Suppressor macrophage treated with lipopolysaccharide for 4 hours (primary cell): ENCODE measurements around the gene CDC27.
A peak's percentile ranks its signal among the peaks of the same experiment; 100 is the strongest.
"Not testable (repeated sequence)": the region's sequence is repeated elsewhere in the genome, so short reads cannot be mapped to it uniquely, and the experiment has no call there.

Experiments used
- DNase-seq: peaks from one replicate; pipeline ENCODE4 v3.0.0-alpha.2; 2020

CDC27 gene

DNA sequence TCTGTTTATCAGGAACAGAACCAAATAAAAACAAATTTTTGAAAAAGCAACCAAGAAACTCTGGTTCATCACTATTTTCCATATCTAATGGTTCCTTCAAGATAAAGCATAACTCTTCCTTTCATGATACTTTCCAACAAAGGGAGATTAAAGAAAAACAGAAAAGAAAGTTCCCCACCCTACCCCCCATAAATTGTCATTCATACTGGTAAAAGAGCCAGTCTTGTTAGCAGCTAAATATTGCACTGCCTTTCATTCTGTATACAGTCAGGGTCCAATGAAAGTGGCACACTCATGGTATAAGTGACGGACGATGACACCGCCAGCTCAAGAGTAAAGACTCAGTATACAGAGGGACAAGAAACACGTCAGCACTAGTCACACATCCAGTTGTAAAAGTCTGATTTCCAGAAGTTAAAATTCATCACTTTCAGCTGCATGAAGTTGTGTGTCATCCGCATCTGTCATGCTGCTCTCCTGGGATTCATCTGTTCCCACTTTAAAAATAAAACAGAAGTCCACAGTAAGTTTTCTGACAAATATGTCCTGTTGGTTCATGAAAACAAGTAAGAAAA lies 68.5 kb downstream of the CDC27 start:
- DNase-seq, result no peak

DNA sequence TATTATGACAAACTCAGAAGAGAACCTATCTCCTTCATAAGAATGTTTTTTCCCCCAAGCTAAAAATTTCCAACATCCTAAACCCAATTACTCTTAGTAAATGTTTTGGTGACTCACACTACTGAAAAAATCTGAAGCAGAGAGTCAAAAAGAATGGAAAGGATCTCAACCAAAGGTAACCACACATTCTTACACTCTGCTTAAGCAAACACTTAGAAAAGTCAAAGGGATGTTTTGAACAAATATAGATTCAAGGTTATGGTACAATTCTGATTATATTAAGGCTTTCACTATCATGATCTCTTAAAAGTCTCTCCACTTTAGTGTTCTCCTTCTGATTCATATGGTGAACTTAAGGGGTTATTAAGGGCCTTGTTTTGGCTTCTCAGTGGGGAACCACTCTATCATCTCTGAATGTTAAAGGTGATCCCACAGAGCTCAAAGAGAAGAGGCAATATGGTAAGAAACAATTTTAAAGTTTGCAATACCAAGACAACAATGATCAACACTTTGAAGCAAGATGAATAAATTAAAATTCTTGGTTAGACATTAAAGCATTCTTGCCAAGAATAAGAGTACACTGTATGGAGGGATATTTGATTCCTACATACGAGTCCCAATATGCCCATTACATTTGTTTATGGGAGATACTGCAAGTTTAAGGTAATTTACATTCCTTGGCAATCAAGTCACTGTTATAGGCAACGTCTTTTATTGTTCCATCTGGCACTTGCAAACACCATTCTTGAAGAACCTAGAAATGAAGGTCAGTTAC lies 69.2 kb downstream of the CDC27 start:
- DNase-seq, result no peak

DNA sequence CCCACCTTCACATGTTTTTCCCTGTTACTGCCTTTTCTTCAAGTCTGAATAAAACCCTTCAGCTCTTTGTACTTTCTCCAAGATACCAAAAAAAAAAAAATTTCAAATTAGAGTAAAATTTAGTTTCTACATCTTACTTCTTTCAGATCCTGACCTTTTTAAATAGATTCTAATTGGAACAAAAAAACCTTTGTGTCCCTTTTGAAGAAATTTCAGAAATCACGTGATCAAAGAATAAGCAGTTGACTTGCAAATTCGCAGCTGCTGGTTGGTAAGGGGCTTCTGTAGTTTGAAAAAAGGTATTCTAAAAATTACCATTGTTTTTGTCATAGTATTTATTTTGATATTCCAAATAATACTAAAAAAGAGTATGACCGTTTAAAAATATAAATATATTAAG lies 71.7 kb downstream of the CDC27 start:
- DNase-seq, result no peak

DNA sequence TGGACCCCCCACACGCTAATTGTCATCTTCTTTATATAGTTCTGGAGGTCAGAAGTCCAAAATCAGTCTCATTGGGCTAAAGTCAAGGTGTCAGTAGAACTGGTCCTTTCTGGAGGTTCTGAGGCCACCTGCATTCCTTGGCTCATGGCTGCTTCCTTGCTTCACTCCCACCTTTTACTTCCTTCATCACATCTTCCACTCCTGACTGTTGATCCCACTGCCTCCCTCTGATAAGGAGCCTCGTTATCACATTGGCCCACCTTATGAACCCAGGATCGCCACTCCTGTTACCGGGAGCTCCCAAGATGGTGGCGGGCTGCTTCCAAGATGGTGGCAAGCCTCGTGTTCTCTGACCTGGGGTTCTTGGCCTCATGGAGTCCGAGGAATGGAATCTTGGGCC lies 83.0 kb downstream of the CDC27 start:
- DNase-seq, result no peak

DNA sequence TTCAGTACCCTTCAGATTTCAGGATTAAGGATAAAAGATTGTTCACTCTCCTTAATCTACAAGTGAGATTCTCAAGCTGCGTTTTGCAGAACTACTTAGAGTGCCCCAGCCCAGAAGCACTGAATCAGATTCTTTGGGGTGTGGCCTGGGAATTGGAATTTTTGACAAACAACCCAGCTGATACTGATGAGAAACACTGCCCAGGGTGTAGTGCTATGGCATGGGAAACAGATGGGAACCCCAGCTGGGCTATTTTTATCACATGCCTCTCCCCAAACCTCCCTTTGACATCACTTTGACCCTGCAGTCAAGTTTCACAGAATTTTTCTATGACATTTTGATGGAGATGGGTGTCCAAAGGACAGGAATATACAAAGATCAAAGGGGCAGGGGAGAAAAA lies 83.8 kb downstream of the CDC27 start:
- peak; percentile 14 for DNase-seq

DNA sequence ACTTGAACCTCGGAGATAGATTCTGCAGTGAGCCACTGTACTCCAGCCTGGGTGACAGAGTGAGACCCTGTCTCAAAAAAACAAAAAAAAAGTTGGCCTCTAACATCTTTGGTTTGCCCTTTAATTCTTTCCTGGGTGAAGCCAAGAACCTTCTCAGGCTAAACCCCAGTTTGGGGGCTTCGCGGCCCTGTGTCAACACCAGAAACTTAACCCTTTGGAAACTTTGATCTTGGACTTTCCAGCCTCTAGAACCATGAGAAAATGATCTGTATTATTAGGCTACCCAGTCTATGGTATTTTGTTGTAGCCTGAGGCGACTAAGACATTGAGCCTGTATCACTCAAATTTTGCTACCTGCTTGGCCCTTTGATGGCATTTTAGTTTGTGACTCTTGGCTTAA lies 86.2 kb downstream of the CDC27 start:
- no peak for DNase-seq

DNA sequence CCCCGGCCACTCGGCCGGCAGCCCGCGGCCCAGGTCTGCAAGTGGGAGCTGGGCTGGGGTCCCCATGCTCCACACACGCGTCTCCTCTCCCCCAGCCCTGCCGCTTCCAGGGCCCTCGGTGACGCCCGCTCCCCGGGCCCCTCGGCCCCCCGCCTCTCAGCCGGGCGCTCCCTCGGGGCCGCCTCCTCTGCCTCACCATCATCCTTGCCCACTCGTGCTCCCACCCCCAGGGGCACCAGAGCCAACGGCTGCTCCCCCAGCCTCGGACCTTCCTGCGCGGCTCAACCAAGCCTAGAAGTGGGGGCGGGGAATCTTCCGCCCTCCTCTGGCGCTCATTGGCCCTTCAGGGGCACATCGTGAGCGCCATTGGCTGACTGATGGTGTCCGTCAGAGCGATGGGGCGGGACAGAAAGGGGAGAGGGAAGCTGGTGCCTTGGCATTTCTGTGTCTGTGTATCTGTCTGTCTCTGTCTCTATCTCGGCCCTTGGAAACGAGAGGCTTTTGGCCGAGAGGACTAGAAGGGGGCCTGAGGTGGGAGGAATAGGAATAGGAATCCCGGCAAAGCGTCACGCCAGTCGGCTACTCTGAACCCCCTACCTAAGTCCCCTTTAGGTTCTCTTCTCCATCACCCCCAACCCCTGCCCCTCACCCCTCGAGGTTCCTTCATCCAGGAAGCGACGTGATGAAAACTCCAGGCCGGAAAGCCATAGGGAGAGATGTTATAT lies 88.9 kb downstream of the CDC27 start:
- peak; percentile 92 for DNase-seq

DNA sequence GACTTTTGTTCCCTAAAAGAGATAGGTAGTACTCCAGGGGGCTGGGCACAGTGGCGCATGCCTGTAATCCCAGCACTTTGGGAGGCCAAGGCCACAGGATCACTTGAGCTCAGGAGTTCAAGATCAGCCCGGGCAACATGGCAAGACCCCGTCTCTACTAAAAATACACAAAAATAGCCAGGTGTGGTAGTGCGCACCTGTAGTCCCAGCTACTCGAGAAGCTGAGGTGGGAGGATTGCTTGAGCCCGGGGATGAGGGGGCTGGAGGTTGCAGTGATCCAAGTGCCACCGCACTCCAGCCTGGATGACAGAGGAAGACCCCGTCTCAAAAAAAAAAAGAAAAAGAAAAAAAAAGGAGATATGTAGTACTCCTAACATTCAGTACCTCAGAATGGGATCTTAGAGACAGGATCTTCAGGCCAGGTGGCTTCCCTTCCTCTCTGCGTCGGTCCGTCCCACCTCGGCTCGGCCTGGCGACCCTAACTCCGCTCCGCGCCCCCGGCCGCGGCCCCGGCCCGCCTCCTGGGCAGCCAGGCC lies 89.6 kb downstream of the CDC27 start:
- DNase-seq, result no peak

DNA sequence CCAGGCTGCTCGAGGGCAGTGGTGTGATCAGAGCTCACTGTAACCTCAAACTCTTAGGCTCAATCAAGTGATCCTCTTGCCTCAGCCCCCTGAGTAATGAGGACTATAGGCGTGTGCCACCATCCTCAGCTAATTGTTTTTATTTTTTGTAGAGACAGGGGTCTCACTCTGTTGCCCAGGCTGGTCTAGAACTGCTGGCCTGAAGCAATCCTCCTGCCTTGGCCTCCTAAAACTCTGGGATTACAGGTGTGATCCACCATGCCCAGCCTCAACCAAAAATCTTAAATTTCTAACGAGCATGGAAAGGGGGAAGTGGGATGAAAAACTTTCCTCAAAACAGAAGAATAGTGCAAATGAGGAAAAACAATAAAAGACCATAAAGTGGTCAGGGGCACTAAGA lies 92.8 kb downstream of the CDC27 start:
- no peak for DNase-seq

DNA sequence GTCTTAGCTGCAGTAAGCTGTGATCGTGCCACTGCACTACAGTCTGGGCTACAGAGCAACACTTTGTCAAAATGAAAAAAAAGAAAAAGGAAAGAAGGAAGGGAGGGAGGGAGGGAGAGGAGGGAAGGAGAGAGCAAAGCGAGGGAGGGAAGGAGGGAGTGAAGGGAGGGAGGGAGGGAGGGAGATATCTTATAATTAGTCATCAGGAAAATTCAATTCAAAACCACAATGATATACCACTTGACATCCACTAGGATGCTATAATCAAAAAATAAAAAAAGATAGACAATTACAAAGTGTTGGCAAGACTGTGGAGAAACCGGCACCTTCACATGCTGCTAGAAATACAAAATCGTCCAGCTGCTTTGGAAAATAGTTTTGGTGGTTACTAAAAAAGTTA lies 93.8 kb downstream of the CDC27 start:
- DNase-seq, result no peak

DNA sequence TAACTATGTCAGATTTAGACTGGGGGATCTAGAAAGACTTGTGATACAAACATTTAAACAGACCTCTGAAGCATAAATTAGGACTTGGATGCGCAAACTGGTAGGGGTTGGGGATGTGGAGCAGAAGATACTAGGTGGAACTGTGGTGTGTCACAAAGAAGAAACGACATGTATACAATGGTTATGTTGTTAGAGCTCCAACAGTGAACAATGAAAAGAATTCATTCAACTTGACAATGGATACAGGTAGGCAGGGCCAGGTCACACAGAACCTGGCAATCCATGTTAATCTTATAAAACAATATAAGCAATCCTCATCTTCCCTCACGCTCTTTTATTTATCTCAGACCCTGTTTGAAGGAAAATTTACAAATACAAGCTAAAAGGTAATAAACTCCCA lies 102.0 kb downstream of the CDC27 start:
- no peak for DNase-seq

DNA sequence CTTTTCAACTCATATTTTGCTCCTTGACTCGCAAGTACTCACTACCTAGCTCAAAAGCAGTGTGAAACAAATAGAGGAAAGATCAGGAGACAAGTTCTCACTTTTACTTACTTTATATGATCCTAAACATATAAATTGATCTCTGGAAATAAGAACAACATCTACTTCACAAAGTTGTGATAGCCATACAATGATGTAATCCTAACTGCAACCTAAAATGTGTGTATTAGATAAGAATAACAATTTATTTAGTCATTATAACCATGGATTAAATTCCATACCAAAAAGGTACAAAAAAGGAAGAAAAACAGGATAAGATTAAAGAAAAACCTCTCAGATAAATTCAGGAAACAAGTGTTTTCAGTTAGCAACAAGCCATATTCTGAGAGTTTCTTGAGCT lies 103.4 kb downstream of the CDC27 start:
- DNase-seq, result no peak

DNA sequence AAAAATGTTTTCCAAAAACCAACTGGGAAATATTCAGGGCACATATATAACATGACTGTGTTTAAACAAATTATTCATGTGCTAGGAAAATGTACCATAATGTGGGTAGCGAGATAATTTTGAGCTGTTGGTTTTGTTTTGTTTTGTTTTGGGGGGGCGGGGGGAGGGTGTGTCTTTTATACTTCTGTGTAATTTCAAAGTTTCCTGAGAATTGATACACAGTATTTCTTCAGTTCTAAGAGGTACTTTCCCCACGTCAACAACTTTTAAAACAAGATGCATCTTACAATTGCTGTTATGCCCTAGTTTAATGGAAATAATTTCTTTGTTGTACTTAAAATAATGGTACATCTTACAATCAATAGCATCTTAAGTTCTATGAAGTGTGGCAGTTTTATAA lies 110.3 kb downstream of the CDC27 start:
- DNase-seq, result no peak

DNA sequence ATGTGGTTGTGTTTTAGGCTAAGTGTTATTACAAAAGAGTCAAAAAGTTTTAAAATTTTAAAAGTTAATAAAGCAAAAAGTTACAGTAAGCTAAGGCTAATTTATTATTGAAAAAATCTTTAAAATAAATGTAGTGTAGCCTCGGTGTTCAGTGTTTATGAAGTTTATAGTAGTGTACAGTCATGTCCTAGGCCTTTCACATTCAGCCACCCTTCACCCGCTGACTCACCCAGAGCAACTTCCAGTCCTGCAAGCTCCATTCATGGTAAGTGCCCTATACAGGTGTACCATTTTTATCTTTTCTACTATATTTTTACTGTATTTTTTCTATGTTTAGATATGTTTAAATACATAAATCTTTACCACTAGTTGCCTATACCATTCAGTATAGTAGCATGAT lies 111.5 kb downstream of the CDC27 start:
- DNase-seq, result no peak

DNA sequence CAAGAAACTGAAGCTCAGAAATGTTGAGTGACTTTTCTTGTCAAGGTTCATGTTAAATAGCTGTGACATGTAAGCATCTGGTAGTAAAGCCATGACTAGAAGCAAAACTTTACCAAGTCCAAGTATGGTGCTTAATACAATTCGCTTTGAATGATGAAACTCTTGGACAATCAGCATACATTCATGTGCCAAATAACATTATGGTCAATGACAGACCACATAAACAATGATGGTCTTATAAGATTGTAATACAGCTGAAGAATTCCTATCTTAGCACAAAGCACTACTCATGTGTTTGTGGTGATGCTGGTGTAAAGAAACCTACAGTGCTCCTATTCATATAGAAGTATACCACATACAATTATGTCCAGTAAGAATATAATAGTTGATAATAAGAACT lies 112.9 kb downstream of the CDC27 start:
- DNase-seq, result no peak

DNA sequence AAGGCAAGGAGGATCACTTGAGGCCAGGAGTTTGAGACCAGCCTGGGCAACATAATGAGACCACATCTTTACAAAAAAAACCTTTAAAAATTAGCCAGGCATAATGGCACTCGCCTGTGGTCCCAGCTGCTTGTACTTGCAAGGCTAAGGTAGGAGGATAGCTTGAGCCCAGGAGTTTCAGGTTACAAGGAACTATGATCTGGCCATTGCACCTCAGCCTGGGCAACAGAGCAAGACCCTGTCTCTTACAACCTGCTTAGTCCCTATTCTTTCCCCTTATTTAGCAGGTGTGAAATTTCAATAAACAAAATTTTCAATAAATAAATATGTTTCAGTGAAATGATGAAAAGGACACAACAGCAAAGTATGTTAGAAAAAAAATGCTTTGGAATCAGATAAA lies 114.7 kb downstream of the CDC27 start:
- not testable (repeated sequence) for DNase-seq

DNA sequence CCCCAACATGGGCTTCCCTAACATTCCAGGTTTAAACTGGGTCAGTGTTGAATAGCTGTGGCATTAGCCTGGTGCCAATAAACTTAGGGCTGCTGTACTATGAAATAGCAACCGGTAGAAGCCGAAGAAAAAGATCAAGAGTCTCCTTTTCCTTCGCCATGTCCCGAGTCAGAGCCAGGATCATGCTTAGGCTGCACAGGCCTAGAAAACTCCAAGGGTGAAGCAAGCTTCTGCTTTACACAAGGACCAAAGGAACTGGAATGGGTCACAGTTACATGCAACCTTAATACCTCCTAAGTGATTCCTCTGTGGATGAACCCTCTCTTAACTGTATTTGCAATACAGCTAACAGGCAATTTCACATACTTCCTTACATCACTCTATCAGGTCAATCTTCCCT lies 115.5 kb downstream of the CDC27 start:
- DNase-seq, result not testable (repeated sequence)

DNA sequence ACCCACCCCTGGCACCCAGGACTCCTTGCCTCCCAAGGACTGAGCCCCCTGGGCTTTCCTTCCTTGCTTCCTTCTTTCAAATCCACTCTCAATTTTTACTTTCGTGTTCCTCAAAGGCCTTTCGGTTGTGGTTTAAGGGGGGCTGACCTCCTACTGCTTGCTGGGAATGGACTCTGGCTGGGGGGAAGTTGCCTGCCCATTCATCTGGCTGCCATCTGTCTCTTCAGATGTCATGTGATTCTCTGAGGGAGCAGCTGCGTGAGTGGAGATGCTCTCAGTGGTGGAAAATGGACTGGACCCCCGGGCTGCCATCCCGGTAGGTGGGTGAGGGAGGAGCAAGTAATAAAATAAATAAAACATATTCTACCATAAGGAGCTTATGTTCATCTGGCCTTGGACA lies 116.2 kb downstream of the CDC27 start:
- DNase-seq, result peak; percentile 86

DNA sequence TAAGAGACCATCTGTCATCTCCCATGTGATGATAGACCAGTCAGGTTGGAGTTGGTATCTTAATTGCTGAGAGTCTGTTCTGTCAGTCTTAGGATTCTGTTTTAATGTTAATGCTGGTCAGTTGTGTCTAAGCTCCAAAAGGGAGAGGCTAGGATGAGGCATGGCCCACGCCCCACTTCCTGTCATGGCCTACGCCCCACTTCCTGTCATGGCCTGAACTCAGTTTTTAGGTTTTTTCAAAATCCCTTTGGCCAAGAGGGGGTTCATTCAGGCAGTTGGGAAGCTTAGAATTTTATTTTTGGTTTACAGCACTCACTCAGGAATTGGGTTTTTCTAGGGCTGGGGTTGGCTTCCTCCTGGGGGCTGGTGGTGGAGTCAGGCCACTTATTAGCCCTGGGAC lies 117.9 kb downstream of the CDC27 start:
- DNase-seq, result peak; percentile 20

DNA sequence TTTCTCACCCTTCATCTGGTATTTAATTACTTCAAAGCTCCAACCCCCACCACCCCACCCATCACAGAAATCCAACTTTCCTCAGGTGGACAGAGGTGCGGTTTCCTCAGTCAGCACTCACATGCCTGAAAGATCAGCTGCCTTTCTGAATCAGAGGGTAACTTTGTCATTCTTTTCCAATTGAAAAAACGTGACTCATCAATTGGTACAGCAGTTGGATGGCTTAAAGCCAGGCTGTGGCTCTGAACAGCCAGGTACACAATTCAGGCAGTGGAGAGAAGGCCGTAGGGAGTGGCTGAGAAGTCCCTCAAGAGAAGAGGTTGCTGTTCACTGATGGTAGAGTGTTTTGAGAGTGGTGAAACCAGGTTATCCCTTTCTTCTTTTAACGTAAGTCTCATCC lies 118.8 kb downstream of the CDC27 start:
- DNase-seq, result peak; percentile 36
